GM19099 (cell line): ENCODE data around the gene ZNF318.

Experiments used
- POLR2A ChIP-seq: IDR thresholded peaks from 3 replicates; pipeline ENCODE4 v1.6.1; 2011; ENCODE audit warnings: low read depth; ENCODE audit not compliant: insufficient read length; ENCODE audit errors: extremely low read depth

ZNF318 gene, protein sequence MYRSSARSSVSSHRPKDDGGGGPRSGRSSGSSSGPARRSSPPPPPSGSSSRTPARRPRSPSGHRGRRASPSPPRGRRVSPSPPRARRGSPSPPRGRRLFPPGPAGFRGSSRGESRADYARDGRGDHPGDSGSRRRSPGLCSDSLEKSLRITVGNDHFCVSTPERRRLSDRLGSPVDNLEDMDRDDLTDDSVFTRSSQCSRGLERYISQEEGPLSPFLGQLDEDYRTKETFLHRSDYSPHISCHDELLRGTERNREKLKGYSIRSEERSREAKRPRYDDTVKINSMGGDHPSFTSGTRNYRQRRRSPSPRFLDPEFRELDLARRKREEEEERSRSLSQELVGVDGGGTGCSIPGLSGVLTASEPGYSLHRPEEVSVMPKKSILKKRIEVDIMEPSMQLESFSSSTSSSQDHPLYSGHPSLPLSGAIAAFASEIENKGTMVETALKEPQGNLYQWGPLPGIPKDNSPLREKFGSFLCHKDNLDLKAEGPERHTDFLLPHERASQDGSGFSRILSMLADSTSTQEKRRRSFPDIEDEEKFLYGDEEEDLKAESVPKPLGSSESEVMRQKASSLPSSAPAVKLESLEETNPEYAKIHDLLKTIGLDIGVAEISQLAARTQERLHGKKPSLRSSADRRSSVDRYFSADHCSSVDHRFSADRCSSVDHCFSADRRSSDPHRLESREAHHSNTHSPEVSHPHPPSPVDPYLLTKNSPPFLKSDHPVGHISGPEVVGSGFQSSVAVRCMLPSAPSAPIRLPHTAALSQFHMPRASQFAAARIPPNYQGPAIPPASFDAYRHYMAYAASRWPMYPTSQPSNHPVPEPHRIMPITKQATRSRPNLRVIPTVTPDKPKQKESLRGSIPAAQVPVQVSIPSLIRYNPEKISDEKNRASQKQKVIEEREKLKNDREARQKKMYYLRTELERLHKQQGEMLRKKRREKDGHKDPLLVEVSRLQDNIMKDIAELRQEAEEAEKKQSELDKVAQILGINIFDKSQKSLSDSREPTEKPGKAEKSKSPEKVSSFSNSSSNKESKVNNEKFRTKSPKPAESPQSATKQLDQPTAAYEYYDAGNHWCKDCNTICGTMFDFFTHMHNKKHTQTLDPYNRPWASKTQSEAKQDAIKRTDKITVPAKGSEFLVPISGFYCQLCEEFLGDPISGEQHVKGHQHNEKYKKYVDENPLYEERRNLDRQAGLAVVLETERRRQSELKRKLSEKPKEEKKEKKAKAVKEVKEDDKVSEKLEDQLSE (N-terminal part only)

GRCh38 chr6:43369174-43370002 is at the start of gene ZNF318:
Gene ZNF318 (minus strand): TSS chr6:43369647. CDS start chr6:43369365, 282 bp downstream.
- peak; percentile 60 for TF ChIP-seq POLR2A

DNA sequence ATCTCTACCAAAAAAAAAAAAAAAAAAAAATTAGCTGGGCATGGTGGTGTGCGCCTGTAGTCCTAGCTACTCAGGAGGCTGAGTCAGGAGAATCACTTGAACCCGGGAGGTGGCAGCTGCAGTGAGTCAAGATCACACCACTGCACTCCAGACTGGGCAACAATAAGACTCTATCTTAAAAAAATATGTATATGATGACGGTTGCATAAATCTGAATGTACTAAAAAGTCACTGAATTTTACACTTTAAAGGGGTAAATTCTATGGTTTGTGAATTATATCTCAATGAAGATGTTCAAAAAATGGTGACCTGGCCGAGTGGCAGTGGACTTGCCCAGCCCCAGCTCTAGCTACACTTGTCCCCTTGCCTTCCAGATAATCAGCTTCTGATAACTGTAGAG is 47.5 kb upstream of the ZNF318 start:
- TF ChIP-seq POLR2A: no peak

GRCh38 chr6:43413002-43413401 is 43.6 kb upstream of the ZNF318 start:
- TF ChIP-seq POLR2A: no peak

- TF ChIP-seq POLR2A: no peak
These were observed 43.1 kb upstream of the ZNF318 start for GRCh38 chr6:43412541-43412940.

- no peak for TF ChIP-seq POLR2A
These were observed 38.8 kb upstream of the ZNF318 start for GRCh38 chr6:43408259-43408658.

GRCh38 chr6:43407296-43407695 is 37.8 kb upstream of the ZNF318 start:
- TF ChIP-seq POLR2A: no peak

DNA sequence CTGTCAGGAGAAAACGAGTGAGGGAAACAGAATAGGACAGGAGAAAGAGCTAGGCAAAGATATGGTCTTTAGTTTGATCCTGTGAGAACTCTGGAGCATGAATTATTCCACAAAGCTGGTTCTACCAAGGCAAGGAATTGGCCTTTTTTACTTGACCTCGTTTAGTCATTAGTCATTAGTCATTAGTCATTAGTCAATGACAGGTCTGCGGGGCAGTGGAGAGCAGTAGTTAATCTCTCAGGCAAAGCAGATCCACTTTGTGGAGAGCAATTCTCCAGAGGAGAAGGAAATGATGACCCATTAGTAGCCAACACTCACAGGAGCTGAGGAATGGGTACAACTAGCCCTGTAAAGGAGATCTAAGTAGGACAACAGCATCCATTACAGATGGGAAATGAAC is 35.9 kb upstream of the ZNF318 start:
- TF ChIP-seq POLR2A: no peak

- TF ChIP-seq POLR2A: no peak
These were observed 33.4 kb upstream of the ZNF318 start for GRCh38 chr6:43402820-43403219.

- TF ChIP-seq POLR2A: no peak
These were observed 32.3 kb upstream of the ZNF318 start for GRCh38 chr6:43401730-43402129.

DNA sequence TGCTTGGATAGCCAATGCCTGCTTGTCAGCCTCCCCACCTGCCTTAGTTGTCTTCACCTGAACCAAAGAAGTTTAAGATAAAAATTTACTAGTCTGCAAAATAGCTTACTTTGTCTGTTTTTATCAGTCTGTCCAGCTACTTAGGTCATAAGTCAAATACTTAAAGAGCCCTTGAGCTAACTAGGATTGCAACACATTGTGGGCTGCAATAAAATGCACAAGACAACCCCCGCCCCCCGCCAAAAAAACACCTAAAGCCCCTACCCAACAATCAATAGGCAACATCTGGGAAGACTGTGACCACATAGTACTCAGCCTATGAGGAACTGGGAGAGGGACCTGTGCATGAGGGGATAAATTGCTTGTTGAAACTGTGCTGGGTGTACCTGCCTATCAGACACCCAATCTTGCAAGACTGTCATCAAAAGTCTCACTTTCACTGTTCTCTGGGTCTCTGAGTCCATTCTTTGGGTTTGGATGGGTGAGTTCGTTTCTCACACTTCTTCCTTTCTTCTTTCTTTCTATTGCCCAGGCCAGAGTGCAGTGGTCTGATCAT is 30.6 kb upstream of the ZNF318 start:
- TF ChIP-seq POLR2A: no peak

DNA sequence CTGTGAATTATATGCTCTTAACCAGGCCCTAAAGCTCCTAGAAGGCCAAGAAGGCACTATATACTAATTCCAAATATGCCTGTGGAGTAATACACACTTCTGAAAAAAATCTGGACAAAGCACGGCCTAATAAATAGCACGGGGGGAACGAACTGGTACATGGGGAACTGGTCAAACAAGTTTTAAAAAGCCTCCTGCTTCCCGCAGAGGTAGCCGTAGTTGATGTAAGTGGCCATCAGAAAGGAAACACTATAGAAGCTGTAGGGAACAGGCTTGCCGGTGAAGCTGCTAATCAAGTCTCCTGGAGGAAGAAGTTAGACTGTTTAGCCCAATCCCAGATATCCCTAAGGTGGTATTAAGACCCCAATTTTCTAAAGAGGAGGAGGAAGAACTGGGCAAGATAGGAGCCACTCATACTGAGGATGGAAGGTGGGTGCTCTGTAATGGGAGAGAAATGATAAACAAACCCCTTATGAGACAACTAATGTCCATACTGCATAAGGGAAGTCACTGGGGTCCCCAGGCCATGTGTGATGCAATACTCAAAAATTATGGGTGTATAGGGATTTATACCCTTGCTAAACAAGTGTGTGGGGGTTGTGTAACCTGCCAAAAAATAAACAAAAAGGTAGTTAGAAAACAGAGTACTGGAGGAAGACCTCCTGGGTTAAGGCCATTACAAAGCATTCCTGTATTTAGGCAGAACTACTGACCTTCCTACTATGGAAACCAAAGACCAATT is 27.1 kb upstream of the ZNF318 start:
- no peak for TF ChIP-seq POLR2A

DNA sequence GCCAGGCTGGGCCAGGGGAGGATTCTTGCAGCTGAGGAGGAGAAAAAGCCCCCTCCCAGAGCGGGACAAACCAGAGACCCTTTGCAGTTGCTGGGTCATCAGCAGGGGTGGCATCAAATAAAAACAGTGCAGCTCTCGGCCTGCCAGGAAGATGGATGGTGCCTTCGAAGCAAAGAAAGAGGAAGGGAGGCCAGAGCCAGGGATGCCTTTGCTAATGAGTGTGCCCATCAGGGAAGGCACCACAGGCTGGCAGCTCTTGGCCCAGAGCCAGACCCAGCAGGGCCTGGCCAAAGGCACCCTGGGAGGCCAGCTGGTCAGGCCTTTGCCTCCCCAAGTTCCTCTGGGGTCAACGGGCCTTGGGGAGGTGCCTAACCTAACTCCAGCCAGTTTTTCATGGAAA is 26.3 kb upstream of the ZNF318 start:
- TF ChIP-seq POLR2A: no peak

DNA sequence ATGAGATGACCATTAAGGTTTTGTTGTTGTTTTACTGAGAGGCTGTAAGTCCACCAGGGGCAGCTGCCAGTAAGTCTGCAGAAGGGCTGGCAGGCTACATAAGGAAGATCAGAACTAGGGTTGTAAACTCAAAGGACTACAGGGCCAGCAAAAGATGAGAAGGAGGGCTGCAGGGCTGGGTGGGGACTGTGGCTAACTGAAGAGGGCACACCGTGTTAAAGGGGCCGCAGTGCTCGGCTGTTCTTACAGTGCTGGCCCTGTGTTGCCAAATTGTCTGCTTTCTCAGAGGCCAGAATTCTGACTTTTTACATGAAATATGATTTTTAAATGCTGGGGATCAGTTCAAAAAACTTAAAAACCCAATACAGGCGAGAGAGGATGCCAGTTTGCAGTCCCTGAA is 25.5 kb upstream of the ZNF318 start:
- TF ChIP-seq POLR2A: no peak
